WTC11 (cell line): ENCODE results near the gene NCS1. TPM values are rescaled to one million over a fixed set of nuclear protein-coding genes. Genes with fewer than 3 reads are reported as not detected.

Source experiments
- ATAC-seq: fragments of 200-7000 bp; cut with Tn5 transposase; 2 replicates; pipeline ENCODE4 v1.10.0; 2021; ENCODE audit warnings: mild to moderate bottlenecking, moderate library complexity
- CTCF ChIA-PET: fragments of 300-600 bp; sonication (Branson Sonifier 250); formaldehyde crosslinking; loops from one replicate; lab custom pipeline; 2021; ENCODE audit warnings: antibody characterized with exemption; lab: Charles Lee
- POLR2A ChIA-PET: fragments of 350-600 bp; sonication (Branson Sonifier 250); formaldehyde crosslinking; loops from one replicate; lab custom pipeline; 2021; ENCODE audit warnings: antibody characterized with exemption; lab: Charles Lee
- DNase-seq: peaks from one replicate; pipeline ENCODE4 v3.0.0; 2021; ENCODE audit warnings: low spot score
- H3K27ac Mint-ChIP-seq: 2 replicates; pipeline ENCODE4 v1.8.0; 2021; ENCODE audit warnings: mixed read lengths
- H3K27me3 Mint-ChIP-seq: 2 replicates; pipeline ENCODE4 v1.8.0; 2021; ENCODE audit warnings: low read depth, mild to moderate bottlenecking, moderate library complexity, mixed read lengths
- H3K36me3 Mint-ChIP-seq: 2 replicates; pipeline ENCODE4 v1.8.0; 2021; ENCODE audit warnings: mixed read lengths
- H3K4me1 Mint-ChIP-seq: 2 replicates; pipeline ENCODE4 v1.8.0; 2022; ENCODE audit warnings: mixed read lengths
- H3K4me3 Mint-ChIP-seq: 2 replicates; pipeline ENCODE4 v1.8.0; 2021; ENCODE audit warnings: mild to moderate bottlenecking, moderate library complexity, mixed read lengths
- H3K9me3 Mint-ChIP-seq: 2 replicates; pipeline ENCODE4 v1.8.0; 2021; ENCODE audit warnings: mixed read lengths
- CBFB ChIP-seq: sonication (generic); formaldehyde crosslinking; IDR thresholded peaks from 2 replicates; pipeline ENCODE4 v1.8.1; 2022; ENCODE audit warnings: mild to moderate bottlenecking, low read depth, missing genetic modification reagents
- ESRRA ChIP-seq: sonication (generic); formaldehyde crosslinking; IDR thresholded peaks from 2 replicates; pipeline ENCODE4 v1.8.1; 2022; ENCODE audit warnings: mild to moderate bottlenecking, missing genetic modification reagents, borderline replicate concordance
- FOXP1 ChIP-seq: sonication (generic); formaldehyde crosslinking; IDR thresholded peaks from 2 replicates; pipeline ENCODE4 v1.8.0; 2022; ENCODE audit warnings: missing genetic modification reagents, mild to moderate bottlenecking, moderate library complexity, borderline replicate concordance
- JUN ChIP-seq: sonication (generic); formaldehyde crosslinking; IDR thresholded peaks from 2 replicates; pipeline ENCODE4 v1.8.0; 2023; ENCODE audit warnings: mild to moderate bottlenecking, missing genetic modification reagents
- MYBL2 ChIP-seq: sonication (generic); formaldehyde crosslinking; IDR thresholded peaks from 2 replicates; pipeline ENCODE4 v1.8.1; 2023; ENCODE audit warnings: mild to moderate bottlenecking, moderate library complexity, missing genetic modification reagents
- NR1H2 ChIP-seq: sonication (generic); formaldehyde crosslinking; IDR thresholded peaks from 2 replicates; pipeline ENCODE4 v1.9.0; 2021; ENCODE audit warnings: mild to moderate bottlenecking, moderate library complexity, missing genetic modification reagents
- RELA ChIP-seq: sonication (generic); formaldehyde crosslinking; IDR thresholded peaks from 2 replicates; pipeline ENCODE4 v1.8.1; 2022; ENCODE audit warnings: missing genetic modification reagents, mild to moderate bottlenecking, borderline replicate concordance
- SOX15 ChIP-seq: fragments of 250-450 bp; sonication (Bioruptor Pico); IDR thresholded peaks from 2 replicates; pipeline ENCODE4 v1.9.0; 2021; ENCODE audit warnings: mild to moderate bottlenecking
- SP1 ChIP-seq: sonication (generic); formaldehyde crosslinking; conservative IDR thresholded peaks from 2 replicates; pipeline ENCODE4 v1.8.1; 2022; ENCODE audit warnings: missing genetic modification reagents
- TEAD1 ChIP-seq: sonication (generic); formaldehyde crosslinking; IDR thresholded peaks from 2 replicates; pipeline ENCODE4 v1.8.0; 2022; ENCODE audit warnings: mild to moderate bottlenecking, missing genetic modification reagents
- ZBTB21 ChIP-seq: sonication (generic); formaldehyde crosslinking; IDR thresholded peaks from 2 replicates; pipeline ENCODE4 v1.8.1; 2023; ENCODE audit warnings: mild to moderate bottlenecking, missing genetic modification reagents, borderline replicate concordance
- ZNF219 ChIP-seq: sonication (generic); formaldehyde crosslinking; IDR thresholded peaks from 2 replicates; pipeline ENCODE4 v1.8.0; 2023; ENCODE audit warnings: missing genetic modification reagents, mild to moderate bottlenecking, borderline replicate concordance
- total RNA-seq: library from RNA; stranded (reverse); gene quantifications from 3 replicates; pipeline ENCODE4 v1.2.3, GENCODE V29; 2021
- TF ChIP-seq, protein P1 (sequence below): fragments of 250-450 bp; sonication (Bioruptor Pico); IDR thresholded peaks from 2 replicates; pipeline ENCODE4 v1.9.0; 2021; ENCODE audit warnings: mild to moderate bottlenecking
- TF ChIP-seq, protein P2 (sequence below): sonication (generic); formaldehyde crosslinking; IDR thresholded peaks from 2 replicates; pipeline ENCODE4 v1.8.1; 2023; ENCODE audit warnings: mild to moderate bottlenecking, missing genetic modification reagents
- TF ChIP-seq, protein P3 (sequence below): sonication (generic); formaldehyde crosslinking; IDR thresholded peaks from 2 replicates; pipeline ENCODE4 v1.8.0; 2023; ENCODE audit warnings: missing genetic modification reagents, mild to moderate bottlenecking, borderline replicate concordance
- TF ChIP-seq, protein P4 (sequence below): sonication (generic); formaldehyde crosslinking; IDR thresholded peaks from 2 replicates; pipeline ENCODE4 v1.8.1; 2023; ENCODE audit warnings: mild to moderate bottlenecking, missing genetic modification reagents
- TF ChIP-seq, protein P5 (sequence below): sonication (generic); formaldehyde crosslinking; IDR thresholded peaks from 2 replicates; pipeline ENCODE4 v1.8.1; 2022; ENCODE audit warnings: low read depth, missing genetic modification reagents, borderline replicate concordance
- TF ChIP-seq, protein P6 (sequence below): fragments of 250-450 bp; sonication (Bioruptor Pico); IDR thresholded peaks from 2 replicates; pipeline ENCODE4 v1.9.0; 2021; ENCODE audit warnings: mild to moderate bottlenecking, borderline replicate concordance

NCS1 gene
- total RNA-seq, 1 experiment from 2014 or later, result 32.4 TPM

DNA sequence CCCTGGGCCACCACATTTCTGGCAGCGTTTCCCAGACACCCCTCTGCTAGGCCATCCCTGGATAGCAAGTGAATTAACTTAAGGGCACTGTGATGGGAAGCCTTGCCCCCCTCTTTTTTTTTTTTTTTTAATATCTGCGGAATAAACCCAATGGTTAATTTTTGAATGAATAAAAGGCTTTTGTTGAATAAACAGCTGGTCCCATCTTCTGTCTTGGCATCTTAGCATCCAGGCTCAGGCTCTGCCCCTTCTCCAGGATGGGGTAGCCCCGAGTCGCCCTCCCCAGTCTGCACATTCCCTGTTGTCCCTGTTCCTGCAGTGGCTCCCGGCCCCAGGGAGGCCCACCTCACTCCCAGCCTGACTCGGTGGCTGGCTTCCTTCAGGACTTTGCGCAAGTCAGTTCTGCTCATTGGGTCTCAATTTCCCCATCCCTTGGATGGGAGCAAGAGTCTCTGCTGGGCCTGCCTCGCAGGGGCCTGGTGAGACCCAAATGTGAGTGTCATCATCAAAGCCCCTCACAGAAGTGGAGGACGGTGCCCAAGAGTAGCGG, 64.3 kb downstream of the NCS1 start:
- Mint-ChIP-seq H3K27ac (no peak overlapping the region), H3K27me3 (peaks cover 3% of the 10 kb centered on the region; the same call in 1 of the 2 replicates), H3K4me1 (peaks cover 20% of the 10 kb centered on the region), H3K4me3 (no peak overlapping the region), H3K36me3 (peaks cover 6% of the 10 kb centered on the region)
- CTCF ChIA-PET, result interaction anchor here (0.5 to 2.0 kb wide), 41 partner anchors 9 to 446 kb away, joined by 3 to 20 read pairs (median 4); no protein-coding TSS in a partner anchor
- DNase-seq, result no peak
- no peak for ATAC-seq
- POLR2A ChIA-PET, result interaction anchor here (0.7 kb wide), 1 partner anchor 90 kb away, joined by 5 read pairs; no protein-coding TSS in a partner anchor
- TF ChIP-seq RELA (CRISPR knock-in tag), result no peak
- TF ChIP-seq, all 79 proteins: peak for 0
- no peaks in the 10 kb centered on the region for H3K9me3 Mint-ChIP-seq

DNA sequence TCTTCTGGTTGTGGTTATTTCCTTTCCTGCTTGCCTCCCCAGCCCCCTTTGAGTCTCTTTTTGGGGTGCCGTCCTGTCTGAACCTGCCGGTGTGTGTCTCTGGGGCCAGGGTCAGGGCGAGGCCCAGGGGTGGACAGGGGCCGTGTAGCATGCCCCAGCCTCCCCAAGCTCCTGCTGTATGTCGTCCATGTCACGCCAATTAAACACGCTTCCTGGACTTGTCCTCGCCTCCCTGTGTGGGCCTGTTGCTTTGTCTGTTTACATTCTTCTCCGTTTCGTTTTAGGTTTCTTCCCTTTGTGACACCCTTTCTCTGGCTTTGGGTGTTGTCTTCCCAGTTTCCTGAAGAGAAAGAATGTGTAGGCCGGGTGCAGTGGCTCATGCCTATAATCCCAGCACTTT, 64.9 kb downstream of the NCS1 start:
- CTCF ChIA-PET, result interaction anchor here (0.6 to 2.0 kb wide), 10 partner anchors 22 to 398 kb away, joined by 3 to 20 read pairs (median 4); no protein-coding TSS in a partner anchor
- peaks cover 8% of the 10 kb centered on the region for H3K27me3 Mint-ChIP-seq

More for the DNA sequence above, 64.9 kb downstream of the NCS1 start:
- H3K36me3 Mint-ChIP-seq, result peaks cover 6% of the 10 kb centered on the region
- no peak overlapping the region for H3K4me3 Mint-ChIP-seq
- peaks cover 20% of the 10 kb centered on the region for H3K4me1 Mint-ChIP-seq
- DNase-seq, result no peak
- no peaks in the 10 kb centered on the region for H3K9me3 Mint-ChIP-seq
- no peak for ATAC-seq
- POLR2A ChIA-PET, result no interaction called here
- TF ChIP-seq, protein P1, sequence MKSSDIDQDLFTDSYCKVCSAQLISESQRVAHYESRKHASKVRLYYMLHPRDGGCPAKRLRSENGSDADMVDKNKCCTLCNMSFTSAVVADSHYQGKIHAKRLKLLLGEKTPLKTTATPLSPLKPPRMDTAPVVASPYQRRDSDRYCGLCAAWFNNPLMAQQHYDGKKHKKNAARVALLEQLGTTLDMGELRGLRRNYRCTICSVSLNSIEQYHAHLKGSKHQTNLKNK (CRISPR knock-in tag), result no peak
- no peak for TF ChIP-seq FOXP1 (CRISPR knock-in tag)
- TF ChIP-seq TEAD1 (CRISPR knock-in tag), result no peak
- TF ChIP-seq MYBL2 (CRISPR knock-in tag), result no peak
- TF ChIP-seq, protein P2, sequence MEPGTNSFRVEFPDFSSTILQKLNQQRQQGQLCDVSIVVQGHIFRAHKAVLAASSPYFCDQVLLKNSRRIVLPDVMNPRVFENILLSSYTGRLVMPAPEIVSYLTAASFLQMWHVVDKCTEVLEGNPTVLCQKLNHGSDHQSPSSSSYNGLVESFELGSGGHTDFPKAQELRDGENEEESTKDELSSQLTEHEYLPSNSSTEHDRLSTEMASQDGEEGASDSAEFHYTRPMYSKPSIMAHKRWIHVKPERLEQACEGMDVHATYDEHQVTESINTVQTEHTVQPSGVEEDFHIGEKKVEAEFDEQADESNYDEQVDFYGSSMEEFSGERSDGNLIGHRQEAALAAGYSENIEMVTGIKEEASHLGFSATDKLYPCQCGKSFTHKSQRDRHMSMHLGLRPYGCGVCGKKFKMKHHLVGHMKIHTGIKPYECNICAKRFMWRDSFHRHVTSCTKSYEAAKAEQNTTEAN (CRISPR knock-in tag), result no peak
- no peak for TF ChIP-seq CBFB (CRISPR knock-in tag)
- TF ChIP-seq, protein P3, sequence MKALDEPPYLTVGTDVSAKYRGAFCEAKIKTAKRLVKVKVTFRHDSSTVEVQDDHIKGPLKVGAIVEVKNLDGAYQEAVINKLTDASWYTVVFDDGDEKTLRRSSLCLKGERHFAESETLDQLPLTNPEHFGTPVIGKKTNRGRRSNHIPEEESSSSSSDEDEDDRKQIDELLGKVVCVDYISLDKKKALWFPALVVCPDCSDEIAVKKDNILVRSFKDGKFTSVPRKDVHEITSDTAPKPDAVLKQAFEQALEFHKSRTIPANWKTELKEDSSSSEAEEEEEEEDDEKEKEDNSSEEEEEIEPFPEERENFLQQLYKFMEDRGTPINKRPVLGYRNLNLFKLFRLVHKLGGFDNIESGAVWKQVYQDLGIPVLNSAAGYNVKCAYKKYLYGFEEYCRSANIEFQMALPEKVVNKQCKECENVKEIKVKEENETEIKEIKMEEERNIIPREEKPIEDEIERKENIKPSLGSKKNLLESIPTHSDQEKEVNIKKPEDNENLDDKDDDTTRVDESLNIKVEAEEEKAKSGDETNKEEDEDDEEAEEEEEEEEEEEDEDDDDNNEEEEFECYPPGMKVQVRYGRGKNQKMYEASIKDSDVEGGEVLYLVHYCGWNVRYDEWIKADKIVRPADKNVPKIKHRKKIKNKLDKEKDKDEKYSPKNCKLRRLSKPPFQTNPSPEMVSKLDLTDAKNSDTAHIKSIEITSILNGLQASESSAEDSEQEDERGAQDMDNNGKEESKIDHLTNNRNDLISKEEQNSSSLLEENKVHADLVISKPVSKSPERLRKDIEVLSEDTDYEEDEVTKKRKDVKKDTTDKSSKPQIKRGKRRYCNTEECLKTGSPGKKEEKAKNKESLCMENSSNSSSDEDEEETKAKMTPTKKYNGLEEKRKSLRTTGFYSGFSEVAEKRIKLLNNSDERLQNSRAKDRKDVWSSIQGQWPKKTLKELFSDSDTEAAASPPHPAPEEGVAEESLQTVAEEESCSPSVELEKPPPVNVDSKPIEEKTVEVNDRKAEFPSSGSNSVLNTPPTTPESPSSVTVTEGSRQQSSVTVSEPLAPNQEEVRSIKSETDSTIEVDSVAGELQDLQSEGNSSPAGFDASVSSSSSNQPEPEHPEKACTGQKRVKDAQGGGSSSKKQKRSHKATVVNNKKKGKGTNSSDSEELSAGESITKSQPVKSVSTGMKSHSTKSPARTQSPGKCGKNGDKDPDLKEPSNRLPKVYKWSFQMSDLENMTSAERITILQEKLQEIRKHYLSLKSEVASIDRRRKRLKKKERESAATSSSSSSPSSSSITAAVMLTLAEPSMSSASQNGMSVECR (CRISPR knock-in tag), result no peak
- no peak for TF ChIP-seq NR1H2 (CRISPR knock-in tag)
- no peak for TF ChIP-seq ESRRA (CRISPR knock-in tag)
- TF ChIP-seq, protein P4, sequence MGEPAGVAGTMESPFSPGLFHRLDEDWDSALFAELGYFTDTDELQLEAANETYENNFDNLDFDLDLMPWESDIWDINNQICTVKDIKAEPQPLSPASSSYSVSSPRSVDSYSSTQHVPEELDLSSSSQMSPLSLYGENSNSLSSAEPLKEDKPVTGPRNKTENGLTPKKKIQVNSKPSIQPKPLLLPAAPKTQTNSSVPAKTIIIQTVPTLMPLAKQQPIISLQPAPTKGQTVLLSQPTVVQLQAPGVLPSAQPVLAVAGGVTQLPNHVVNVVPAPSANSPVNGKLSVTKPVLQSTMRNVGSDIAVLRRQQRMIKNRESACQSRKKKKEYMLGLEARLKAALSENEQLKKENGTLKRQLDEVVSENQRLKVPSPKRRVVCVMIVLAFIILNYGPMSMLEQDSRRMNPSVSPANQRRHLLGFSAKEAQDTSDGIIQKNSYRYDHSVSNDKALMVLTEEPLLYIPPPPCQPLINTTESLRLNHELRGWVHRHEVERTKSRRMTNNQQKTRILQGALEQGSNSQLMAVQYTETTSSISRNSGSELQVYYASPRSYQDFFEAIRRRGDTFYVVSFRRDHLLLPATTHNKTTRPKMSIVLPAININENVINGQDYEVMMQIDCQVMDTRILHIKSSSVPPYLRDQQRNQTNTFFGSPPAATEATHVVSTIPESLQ (CRISPR knock-in tag), result no peak
- TF ChIP-seq ZNF219 (CRISPR knock-in tag), result no peak
- TF ChIP-seq SOX15, result no peak
- no peak for TF ChIP-seq SP1 (CRISPR knock-in tag)
- TF ChIP-seq JUN, result no peak
- TF ChIP-seq, protein P5, sequence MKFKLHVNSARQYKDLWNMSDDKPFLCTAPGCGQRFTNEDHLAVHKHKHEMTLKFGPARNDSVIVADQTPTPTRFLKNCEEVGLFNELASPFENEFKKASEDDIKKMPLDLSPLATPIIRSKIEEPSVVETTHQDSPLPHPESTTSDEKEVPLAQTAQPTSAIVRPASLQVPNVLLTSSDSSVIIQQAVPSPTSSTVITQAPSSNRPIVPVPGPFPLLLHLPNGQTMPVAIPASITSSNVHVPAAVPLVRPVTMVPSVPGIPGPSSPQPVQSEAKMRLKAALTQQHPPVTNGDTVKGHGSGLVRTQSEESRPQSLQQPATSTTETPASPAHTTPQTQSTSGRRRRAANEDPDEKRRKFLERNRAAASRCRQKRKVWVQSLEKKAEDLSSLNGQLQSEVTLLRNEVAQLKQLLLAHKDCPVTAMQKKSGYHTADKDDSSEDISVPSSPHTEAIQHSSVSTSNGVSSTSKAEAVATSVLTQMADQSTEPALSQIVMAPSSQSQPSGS (CRISPR knock-in tag), result no peak
- TF ChIP-seq, protein P6, sequence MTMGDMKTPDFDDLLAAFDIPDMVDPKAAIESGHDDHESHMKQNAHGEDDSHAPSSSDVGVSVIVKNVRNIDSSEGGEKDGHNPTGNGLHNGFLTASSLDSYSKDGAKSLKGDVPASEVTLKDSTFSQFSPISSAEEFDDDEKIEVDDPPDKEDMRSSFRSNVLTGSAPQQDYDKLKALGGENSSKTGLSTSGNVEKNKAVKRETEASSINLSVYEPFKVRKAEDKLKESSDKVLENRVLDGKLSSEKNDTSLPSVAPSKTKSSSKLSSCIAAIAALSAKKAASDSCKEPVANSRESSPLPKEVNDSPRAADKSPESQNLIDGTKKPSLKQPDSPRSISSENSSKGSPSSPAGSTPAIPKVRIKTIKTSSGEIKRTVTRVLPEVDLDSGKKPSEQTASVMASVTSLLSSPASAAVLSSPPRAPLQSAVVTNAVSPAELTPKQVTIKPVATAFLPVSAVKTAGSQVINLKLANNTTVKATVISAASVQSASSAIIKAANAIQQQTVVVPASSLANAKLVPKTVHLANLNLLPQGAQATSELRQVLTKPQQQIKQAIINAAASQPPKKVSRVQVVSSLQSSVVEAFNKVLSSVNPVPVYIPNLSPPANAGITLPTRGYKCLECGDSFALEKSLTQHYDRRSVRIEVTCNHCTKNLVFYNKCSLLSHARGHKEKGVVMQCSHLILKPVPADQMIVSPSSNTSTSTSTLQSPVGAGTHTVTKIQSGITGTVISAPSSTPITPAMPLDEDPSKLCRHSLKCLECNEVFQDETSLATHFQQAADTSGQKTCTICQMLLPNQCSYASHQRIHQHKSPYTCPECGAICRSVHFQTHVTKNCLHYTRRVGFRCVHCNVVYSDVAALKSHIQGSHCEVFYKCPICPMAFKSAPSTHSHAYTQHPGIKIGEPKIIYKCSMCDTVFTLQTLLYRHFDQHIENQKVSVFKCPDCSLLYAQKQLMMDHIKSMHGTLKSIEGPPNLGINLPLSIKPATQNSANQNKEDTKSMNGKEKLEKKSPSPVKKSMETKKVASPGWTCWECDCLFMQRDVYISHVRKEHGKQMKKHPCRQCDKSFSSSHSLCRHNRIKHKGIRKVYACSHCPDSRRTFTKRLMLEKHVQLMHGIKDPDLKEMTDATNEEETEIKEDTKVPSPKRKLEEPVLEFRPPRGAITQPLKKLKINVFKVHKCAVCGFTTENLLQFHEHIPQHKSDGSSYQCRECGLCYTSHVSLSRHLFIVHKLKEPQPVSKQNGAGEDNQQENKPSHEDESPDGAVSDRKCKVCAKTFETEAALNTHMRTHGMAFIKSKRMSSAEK (CRISPR knock-in tag), result no peak
- no peak for TF ChIP-seq ZBTB21 (CRISPR knock-in tag)
- TF ChIP-seq, all 79 proteins: peak for 0
- no peak overlapping the region; the same call in 1 of the 2 replicates for H3K27ac Mint-ChIP-seq
